Measurements from ENCODE around the gene NKX2-2.

Gene NKX2-2

DNA sequence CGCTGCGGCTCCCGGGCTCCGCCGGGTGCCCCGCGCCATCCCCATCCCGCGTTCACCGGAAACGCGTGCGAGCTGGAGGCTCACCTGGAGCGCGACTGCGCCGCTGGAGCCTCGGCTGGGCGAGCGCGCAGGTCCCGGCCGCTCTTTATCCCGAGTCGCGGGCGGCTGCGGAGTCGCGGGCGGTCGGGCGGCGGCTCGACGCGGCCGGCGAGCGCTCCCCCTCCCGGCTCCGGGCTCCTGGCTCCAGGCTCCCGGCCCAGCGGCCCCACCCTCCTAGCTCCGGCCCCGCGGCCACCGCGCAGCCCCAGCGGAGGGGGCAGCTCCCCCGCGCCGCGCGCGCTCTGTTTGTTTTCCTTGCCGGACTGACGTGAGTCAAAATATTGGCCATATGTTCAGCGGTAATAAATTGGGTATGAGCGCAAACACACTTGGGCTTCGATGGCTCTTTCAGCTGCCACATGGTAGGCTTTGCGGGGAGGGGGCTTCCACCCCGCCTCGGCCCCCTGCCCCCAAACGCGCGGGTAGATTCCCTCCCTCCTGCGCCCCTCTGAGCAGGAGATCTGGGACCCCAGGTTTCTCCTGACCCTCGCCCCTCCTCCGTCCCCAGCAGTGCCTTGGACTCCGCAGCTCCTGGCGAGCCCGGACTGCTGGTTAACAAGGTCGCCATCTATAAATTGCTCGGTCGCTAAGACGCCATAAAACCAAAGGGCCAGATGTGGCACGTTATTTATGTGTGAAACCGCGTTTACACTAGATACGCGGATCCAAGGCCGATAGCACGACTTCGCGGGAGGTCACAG, 8.8 kb upstream of the NKX2-2 start:
- DNase-seq (ENCODE audit: low read depth in 2 of 3, low spot score in 1 of 3), result no peak

DNA sequence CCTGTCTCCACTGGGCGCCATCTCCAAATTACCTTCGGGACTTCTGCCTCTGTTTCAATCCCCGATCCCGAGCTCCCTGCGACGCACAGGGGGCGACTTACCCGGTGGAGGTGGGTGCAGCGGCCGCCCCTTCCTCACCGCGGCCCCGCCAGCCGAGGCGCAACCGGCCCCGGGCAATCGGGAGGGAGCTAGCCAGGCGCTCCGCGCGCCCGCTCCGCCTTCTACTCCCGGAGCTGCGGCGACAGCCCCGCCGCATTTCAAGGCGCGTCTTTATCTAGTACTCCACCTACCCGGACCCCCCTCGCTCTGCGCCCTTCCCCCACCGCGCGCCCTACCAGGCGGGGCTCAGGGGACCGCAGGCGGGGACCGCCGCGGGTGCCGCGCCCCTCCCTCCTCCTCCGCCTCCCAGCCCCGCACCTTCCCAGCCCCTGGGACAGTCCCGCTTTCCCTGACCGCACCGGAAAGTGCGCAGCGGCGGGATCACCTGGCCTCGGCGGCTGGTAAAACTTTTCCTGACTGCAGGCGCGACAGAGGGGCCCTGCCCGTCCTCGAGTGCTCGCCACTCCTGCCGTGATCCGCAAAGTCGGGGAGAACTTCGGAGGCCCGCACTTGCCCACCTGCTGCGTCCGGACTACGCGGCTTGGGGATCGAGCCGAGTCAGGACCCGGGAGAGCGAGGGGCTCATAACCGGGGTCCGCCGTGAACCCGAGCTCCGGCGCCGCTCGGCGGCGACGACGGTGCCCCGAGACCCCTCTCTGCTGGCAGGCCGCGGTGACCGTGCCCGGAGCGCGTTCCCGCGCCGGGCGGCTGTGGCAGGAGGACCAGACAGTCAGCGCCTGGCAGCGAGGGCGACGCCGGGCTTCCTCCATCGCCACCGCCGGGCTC, 8.0 kb upstream of the NKX2-2 start:
- no peak for DNase-seq (ENCODE audit: low read depth in 2 of 3, low spot score in 1 of 3)

DNA sequence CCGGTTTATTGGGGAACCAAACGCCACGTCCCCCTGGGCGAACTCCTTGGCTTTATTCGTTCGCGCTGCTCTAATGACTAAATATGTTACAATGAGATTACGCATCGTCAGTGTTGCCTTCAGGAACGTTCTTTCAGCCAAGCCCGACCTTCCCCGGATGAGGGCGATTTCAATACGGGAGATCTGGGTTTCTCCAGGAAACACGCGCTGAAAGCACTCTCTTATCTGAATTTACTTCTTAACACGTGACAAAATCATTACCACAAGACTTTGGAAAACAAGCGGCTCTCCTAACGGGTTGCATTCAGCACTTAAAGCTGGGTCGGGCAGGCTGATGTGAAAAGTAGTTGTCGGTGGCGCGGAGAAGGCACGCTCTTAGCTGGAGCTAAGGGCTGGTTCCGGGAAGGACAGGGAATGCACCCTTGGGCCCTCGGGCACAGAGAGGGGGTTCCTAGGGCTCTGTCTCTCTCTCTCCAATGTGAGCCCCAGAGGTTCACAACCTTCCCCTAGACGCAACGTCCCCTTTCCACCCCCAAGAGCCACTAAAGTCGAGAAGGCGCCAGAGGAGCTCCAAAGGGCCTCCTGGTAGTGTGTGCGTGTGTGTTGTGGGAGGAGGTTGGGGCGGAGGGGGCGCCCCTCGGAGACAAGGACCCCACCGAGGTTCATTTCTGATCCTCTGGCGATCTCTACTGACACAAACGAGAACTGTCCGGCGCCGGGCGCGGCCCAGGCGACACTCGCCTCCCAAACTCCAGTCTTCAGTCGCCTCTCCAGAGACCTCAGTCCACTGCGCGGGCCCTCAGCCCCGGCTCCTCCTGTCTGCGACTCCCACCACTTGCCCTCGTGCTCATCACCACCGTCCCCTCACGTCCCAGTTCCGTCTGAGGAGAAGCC, 7.1 kb upstream of the NKX2-2 start:
- no peak for DNase-seq (ENCODE audit: low read depth in 2 of 3, low spot score in 1 of 3)

DNA sequence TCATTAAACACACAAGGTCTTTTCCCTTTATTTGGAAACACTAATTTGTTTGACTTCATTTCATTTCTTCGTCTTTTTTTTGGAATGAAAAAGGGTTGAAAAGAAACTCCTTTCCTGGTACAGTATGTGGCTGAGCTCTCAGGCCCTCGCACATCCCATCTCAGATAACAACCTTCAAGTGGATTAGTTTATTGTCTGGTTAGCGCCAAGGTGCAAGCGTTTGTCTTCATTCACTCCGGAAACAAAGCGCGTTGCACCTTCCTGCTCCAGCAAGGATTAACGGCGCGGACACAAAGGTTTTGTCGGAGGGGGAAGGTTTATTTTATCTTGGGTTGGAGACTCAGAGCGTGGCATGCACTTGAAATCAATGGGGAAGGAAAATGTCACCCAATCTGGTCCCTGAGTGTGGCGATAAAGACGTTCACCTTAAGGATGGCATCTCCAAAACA, 5.3 kb upstream of the NKX2-2 start:
- DNase-seq (ENCODE audit: low read depth in 2 of 3, low spot score in 1 of 3), result no peak

DNA sequence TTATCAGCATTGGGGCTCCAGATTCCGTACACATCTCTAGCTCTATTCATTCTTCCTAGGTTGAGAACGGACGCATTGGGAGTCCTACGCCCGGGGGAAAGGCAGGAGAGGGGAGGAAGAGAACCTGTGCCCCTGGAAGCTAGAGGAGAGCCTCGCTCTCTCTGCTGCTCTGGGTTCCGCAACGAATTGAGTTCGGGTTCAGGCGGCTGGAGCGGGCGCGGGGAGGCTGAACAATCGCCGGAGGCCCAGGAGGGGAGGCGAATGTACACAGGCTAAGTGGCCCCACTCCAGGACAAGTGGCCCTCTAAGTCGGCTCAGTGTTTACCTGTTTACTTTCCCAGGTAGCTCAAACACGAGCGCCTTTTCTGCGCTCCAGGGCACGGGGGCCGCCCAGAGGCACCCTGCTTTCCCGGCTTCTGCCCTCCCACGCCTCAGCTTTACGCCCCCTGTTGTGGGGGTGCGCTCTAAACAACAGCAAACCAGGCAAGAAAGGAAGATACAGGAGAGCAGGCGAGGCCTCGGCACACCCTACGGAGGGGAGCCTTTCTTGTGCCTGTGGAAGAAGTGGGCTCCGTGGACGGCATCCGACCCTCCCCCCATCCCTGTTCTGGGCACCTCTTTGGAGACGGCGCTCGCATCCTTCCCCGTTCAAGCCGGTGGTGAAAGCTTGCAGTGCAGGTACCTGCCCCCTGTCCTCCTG, 4.6 kb upstream of the NKX2-2 start:
- no peak for DNase-seq (ENCODE audit: low read depth in 2 of 3, low spot score in 1 of 3)

DNA sequence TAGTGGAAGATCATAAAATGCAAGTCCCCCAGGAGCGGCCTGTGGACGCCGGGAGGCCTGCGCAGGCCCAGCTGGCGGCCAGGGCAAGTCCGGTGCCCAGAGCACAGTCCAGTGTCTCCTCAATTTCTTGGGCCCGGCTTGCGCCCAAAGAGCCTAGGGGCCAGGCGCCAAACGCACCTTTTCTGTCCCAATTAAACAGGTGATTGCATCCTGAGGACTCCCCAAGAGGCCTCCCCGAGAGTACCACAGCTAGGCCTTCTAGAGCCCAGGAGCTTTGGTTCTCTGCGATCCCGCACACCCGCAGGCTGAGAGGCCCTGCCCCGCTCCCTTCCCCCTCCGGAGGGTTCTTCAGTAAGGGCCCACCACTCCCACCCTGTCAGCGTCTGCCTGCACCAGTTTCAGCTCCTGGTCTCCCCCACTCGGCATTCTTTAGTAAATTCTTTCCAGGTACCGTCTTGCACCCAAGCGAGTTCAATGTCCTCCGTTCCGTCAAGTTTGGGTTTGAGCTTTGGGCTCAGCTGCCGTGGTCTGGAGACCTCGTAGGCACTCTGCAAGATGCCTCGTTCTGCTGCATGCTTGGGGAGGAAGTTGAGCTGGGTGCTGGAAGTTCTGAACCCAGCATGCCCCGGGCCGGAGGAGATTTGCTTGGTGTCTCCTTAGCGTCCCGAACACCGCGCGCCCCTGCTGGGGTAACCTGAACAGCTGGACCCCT, 3.9 kb upstream of the NKX2-2 start:
- no peak for DNase-seq (ENCODE audit: low read depth in 2 of 3, low spot score in 1 of 3)

DNA sequence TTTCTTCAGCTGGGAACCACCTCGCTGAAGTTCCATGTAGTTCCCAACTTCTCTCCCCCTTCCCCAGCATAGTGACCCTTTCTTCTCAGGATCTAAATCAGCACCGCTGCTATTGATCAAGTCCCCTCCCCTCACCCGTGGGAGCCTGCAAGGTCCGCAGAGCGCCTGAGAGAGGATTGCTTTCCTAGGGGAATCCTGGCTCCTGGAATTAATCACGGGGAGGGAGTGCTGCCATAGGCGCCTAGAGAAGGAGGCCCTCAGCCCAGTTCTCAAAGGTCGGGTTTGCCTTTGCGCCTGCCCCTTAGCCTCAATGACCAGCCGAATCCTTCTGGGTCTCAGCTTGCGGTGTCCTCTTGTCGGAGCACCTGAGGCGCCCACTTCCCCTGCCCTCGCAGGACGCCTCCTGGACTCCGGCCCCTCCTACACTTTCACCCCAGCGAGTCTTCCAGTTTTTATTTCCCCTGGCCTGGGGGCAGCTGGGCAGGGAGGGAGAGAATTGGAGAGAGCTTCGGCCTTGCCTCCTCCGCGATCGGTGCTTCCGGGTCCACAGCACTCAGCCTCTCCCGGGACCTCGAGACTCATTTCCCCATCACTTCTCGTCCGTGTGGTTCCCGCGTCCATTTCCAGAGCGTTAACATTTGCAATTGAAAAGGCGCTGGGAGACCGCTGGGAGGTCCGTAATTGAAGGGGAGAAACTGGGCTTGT, 3.1 kb upstream of the NKX2-2 start:
- DNase-seq (ENCODE audit: low read depth in 2 of 3, low spot score in 1 of 3), result no peak

DNA sequence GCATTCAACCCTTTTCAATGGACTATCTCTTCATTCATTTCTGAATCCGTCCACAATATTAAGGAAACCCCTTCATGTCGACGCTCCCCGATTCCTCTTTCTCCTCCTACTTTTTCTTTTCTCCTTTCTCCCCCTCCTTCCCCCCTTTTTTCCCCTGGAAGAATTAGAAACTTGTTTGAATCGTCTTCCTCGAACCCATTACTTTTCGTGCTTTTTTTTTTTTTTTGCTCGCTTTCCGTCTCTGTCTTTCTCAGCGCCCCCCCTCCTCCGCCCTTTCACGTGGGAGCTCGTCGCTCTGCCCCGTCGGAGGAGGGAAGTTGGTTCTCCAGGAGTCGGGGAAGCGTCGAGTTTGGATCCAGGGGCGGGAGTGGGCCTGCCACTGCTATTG, 2.3 kb upstream of the NKX2-2 start:
- no peak for DNase-seq (ENCODE audit: low read depth in 2 of 3, low spot score in 1 of 3)

DNA sequence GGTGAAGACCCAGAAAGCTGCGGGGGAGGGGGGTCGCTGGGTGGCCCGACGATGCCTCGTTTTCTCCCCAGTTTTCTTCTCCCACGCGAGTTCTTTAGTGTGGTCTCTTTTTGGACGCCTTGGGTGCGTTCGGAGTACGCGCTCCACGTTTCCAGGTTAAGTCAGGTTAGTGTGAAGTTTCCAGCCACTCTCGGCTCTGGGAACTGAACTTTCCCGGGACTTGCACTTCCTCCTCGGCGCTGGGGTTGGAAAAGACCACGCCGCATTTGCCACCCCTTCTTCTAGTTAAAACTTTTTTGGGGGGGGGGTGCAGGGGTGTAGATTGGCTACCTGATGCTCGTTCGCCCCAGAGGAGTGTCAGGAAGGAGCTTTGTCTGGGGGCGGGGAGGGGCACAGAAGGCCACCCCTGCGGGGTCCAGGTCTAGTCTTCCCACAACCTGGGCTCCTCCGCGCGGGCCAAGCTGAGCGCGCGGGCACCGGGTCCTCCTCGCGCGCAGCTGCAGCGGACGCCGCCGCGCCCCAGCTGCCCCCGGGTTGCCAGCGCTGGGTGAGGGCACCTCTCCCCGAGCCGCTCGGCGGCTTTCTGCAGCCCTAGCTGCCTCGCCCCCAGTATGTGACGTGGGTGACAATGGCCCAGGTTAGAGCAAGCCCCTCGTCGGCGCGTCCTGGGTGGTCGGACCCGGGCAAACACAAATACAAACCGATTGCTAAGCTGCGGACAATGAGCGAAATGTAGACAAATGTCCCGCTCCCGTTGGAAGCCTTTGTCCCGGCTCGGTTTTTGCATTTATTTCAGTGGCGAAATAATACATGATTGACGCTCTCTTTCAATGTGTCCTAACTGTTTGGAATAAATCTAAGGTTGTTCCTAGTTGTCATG, 1.7 kb upstream of the NKX2-2 start:
- DNase-seq (ENCODE audit: low read depth in 2 of 3, low spot score in 1 of 3), result no peak

DNA sequence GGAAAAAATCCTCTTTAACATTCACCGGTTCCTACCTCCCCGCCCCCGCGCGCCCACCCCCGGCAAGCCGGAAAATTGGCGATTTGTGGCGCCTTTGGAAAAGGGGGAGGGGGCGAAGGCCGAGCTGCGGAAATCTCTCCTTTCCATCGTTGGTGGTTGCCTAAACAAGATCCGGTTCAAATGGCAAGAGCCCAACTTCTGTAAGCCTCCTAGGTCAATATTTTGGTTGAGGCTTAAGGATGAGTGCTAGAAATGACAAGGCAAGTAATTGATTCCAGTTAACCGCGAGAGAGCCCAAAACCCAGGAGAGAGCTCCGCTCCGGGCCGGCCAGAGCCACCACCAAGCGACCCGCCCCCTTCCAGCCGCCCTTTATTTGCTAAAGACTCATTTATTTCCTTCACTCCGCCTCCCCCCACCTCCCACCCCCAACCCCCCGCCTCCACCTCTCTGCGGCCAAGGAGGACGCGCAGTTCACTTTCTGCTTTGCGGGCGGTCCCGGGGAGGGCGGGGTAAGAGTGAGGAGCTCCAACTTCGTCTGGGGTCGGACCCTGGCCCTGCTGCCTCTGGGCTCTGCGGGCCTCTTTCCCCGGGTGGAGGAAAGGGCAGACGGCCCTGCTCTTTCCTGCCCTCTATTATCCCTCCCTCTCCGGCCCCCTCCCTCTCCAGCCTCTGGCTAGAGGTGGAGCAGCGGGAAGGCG, 838 bp upstream of the NKX2-2 start:
- DNase-seq (ENCODE audit: low read depth in 2 of 3, low spot score in 1 of 3), result no peak

DNA sequence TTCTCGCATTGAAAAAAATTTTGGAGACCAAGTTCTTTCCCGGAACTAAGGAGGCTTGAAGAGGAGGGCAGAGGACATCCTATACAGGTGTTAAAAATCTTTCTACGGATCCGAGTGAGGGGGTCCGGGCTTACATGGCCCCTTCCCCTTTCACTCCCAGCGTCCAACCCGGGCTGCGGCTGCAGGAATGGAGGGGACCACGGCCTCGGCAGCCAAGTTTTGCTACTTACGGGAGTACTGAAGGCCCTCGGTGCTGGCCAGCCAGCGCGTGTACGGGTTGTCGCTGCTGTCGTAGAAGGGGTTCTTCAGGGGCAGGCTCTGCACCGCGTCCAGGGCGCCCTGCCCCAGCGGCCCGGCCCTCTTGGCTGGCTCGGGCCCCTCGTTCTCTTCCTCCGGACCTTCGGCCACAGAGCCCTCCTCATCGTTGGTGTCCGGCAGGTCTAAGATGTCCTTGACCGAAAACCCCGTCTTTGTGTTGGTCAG, 642 bp downstream of the NKX2-2 start:
- no peak for DNase-seq (ENCODE audit: low read depth in 2 of 3, low spot score in 1 of 3)

DNA sequence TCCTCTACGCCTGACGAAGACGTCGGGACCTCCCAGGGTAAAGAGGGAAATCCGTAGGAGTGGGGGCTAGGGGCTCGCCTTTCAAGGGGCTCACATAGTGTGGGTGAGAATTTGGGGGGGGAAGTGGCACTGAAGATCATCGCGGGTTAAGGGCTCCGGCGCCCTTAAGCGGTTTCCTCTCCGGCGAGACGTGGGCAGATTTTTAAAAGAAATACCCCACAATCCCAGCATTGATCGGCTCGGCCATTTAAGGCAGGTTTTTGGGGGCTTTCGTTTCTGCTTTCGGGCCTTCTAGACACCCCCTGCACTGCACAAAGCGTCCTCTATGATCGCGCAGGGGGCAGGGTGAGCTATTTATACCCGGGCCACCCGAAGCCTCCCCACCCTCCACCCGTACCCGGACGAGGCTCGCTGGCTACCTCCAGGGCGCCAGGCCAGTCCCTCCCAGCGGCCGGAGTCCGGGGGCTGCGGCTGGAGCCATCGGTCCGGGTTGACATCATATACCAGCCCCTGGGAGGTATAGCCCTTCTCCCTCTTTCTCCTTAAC, 1.2 kb downstream of the NKX2-2 start:
- no peak for DNase-seq (ENCODE audit: low read depth in 2 of 3, low spot score in 1 of 3)

DNA sequence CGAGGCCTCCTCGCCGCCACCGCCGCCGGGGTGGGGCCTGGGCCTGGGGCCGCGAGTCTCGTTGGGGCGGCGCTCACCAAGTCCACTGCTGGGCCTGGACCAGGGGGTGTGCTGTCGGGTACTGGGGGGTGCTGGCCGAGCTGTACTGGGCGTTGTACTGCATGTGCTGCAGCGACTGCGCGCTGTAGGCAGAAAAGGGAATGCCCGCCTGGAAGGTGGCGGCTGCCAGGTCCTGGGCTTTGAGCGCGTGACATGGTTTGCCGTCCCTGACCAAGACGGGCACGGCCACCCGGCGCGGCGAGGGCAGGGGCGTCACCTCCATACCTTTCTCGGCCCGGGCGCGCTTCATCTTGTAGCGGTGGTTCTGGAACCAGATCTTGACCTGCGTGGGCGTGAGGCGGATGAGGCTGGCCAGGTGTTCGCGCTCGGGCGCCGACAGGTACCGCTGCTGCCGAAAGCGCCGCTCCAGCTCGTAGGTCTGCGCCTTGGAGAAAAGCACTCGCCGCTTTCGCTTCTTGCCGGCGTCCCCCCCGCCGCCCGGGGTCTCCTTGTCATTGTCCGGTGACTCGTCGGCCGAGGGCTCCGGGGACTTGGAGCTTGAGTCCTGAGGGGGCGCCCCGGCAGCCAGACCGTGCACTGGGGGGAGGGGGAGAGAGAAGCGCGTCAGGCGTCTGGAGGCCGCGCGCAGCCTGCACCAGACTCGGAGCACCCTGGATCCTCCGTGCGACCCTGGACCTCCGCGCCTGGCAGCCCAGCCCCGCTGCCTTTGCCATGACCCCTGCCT, 1.8 kb downstream of the NKX2-2 start:
- no peak for DNase-seq (ENCODE audit: low read depth in 2 of 3, low spot score in 1 of 3)

DNA sequence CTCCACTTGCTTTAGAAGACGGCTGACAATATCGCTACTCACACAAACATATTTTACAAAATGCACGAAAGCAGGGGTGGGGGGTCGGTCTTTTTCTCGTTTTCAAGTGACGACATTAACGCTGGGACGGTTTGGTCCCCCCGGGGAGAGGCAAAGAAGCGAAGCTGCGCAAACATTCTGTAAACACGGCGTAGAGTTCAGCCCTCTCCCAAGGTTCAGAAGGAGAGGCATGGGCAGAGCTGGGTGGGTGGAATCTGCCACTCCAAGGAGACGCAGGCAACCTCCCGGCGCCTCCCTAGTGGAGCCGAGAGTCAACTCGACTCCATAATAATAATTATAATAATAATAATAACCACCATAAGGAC, 2.4 kb downstream of the NKX2-2 start:
- no peak for DNase-seq (ENCODE audit: low read depth in 2 of 3, low spot score in 1 of 3)

DNA sequence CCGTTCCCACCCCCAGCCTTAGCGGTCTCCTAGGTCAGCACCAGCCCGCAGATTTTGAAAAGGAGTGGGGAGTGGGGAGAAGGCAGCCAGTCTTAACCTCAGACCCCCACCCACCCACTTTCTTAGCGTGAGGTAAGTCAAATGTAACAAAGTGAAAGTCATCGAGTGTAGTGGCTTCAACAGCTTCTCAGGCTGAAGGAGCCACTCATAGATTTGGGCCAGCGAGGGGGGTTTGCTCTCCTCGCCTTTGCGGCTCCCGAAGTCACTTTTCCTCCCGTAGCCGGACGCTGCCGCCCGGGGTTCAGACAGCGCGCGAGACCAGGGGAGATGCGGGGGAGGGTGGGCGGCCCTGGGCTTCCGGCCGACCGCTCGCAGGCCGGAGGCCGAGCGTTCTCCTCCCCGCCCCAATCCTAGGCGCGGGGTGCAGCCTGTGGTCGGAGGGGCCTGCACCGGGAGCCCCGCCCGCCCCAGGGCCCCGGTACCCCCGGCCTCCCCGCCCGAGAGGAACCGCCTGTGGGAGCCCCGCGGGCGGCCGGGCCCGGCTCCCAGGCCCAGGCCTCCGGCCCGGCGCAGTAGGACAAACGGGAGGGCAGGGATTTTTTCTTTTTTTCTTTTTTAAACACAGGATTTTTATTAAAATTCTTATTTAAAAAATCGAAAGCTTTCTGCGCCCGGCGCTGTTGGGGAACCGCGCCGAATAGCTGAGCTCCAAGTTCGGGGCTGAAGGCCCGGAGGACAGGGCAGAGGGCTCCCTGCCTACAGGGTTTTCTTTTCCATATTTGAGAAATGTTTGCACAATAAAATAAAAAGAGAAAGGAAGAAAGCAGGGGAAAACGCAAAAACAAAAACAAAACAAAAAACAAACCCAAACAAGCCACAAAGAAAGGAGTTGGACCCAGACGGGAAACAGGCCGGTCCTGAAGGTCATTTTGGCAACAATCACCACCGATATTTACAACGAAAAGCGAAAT, 3.2 kb downstream of the NKX2-2 start:
- DNase-seq (ENCODE audit: low read depth in 2 of 3, low spot score in 1 of 3), result no peak

All from stimulated activated CD4-positive, alpha-beta T cell treated with anti-CD3 and anti-CD28 coated beads, Interleukin-12 subunit alpha, Interleukin-12 subunit beta, amount 100 ng/mL, for 48 hours (primary cell).